Activated naive CD8-positive, alpha-beta T cell treated with anti-CD3 and anti-CD28 coated beads, Interleukin-2, amount 50 U/mL, for 16 hours (primary cell): ENCODE measurements around the gene PUS1.
A peak's percentile ranks its signal among the peaks of the same experiment; 100 is the strongest.
"Not testable (repeated sequence)": the region's sequence is repeated elsewhere in the genome, so short reads cannot be mapped to it uniquely, and the experiment has no call there.

Source experiments
- DNase-seq: peaks from one replicate; pipeline ENCODE4 v3.0.0-alpha.2; 2020; ENCODE audit warnings: low read depth, low spot score

PUS1 gene

DNA sequence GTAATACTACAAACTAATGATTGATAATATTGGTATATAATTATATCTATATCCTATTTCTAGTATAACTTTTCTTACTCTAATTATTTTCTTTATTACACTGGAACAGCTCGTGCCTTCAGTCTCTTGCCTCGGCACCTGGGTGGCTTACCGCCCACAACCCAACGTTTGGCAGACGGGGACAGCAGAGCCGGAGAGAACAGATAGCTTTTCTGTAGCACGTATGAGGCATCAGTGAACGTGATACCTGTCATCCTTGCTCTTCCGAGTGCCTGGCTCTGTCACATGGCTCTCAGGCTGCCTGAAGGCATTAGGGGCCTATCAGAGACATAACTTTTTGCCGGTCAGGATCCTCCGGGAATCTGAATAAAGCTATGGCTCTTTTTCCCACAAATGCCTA is 5.5 kb downstream of the PUS1 start:
- DNase-seq: no peak

DNA sequence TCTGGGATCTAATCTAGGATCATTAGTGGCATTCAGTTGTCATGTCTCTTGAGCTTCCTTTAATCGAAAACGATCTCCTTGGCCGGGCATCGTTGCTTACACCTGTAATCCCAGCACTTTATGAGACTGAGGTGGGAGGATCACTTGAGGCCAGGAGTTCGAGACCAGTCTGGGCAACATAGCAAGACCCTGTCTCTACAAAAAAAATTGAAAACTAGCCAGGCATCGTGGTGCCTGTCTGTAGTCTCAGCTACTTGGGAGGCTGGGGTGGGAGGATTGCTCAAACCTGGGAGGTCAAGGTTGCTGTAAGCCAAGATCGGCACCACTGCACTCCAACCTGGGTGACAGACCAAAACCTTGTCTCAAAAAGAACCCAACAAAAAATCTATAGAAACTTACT is 9.0 kb downstream of the PUS1 start:
- DNase-seq: no peak

DNA sequence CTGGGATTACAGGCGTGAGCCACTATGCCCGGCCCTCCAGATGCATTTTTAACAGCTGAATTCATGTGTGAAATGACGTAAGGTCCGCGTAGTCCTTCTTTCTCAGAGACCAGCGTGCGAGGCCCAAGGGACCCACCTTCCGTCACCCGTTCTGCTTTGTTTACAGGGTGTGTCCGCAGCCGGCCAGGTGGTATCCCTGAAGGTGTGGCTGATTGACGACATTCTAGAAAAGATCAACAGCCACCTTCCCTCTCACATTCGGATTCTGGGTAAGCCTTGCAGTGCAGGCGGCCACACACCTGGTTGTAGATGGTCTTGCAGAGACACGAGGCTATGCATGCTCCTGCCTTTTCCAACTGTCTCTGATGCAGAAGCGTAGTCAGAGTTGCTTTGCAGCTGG is 9.9 kb downstream of the PUS1 start:
- DNase-seq: no peak

DNA sequence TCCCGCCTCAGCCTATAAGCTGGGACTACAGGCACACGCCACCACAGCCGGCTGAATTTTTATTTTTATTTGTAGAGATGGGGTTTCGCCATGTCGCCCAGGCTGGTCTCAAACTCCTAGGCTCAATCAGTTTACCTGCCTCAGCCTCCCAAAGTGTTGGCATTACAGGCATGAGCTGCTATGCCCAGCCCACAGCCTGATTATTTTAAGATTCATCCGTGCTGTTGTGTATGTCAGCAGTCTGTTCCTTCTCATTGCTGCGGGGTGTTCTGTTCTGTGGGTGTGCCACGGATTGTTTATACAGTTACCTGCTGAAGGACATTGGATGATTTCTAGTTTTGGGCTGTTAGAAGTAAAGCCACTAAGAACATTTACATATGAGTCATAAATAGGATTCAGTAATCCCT is 11.1 kb downstream of the PUS1 start:
- DNase-seq: no peak

DNA sequence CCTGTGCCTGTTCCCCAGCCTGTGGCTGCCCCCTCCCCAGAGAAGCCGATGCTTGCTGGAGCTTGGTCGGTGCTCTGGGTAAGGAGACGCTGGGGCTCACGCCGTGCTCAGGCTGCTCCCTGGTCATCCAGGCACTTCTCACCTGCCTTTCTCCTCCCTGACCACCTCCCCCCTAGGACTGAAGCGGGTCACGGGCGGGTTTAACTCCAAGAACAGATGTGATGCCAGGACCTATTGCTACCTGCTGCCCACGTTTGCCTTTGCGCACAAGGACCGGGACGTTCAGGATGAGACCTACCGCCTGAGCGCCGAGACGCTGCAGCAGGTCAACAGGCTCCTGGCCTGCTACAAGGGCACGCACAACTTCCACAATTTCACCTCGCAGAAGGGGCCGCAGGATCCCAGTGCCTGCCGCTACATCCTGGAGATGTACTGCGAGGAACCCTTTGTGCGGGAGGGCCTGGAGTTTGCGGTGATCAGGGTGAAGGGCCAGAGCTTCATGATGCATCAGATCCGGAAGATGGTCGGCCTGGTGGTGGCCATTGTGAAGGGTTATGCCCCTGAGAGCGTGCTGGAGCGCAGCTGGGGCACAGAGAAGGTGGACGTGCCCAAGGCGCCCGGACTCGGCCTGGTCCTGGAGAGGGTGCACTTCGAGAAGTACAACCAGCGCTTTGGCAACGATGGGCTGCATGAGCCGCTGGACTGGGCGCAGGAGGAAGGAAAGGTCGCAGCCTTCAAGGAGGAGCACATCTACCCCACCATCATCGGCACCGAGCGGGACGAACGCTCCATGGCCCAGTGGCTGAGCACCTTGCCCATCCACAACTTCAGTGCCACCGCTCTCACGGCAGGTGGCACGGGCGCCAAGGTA is 12.3 kb downstream of the PUS1 start:
- no peak for DNase-seq

DNA sequence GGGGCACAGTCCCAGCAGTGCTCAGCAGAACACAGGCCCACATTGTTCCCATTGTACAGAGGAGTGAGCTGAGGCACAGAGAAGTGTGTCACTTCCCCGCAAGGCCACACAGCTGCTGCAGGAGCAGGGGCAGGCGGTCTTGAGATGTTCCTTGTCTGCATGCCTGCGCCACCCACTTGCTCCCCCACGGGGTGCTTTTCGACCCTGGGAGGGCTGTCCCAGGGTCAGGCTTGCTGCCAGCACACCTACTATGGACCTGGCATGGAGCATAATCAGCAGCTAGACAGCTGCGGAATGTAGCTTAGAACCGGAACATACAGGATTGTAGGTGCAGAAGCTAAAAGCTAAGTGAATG is 12.9 kb downstream of the PUS1 start:
- no peak for DNase-seq

DNA sequence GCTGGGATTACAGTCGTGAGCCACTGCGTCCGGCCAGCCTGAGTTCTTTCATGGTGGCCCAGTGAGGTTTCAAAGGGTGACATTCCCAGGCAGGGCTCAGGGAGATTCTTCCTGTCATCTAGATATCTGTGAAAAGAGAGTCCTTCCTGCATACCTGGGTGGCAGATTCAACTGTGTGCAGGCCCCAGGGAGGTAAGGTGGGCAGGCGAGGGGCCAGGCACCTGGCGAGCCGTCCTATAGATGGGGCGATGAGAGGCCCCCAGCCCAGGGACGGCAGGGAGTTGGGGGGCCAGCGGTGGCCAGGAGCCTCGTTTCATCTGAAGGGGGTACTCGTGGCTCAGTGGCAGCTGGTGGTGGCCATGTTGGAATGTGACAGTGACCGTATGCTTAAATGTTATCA is 13.6 kb downstream of the PUS1 start:
- DNase-seq: no peak

DNA sequence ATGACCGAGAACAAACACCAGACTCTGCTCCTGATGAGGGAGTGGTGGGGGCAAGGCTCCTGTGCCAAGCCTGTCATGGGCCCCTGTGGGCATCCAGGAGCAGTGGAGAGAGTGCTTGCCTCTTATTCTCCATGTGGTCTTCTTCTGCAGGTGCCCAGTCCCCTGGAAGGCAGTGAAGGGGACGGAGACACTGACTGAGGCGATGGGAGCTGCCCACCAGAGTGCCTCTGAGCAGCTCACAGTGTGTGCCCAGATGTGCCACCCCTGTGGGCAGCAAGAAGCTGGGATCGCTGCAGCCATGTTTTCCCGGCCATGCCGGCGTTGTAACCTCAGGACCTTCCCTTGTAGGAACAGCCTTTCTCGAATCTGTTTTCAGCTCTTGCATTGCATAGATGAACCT is 14.3 kb downstream of the PUS1 start:
- DNase-seq: no peak

DNA sequence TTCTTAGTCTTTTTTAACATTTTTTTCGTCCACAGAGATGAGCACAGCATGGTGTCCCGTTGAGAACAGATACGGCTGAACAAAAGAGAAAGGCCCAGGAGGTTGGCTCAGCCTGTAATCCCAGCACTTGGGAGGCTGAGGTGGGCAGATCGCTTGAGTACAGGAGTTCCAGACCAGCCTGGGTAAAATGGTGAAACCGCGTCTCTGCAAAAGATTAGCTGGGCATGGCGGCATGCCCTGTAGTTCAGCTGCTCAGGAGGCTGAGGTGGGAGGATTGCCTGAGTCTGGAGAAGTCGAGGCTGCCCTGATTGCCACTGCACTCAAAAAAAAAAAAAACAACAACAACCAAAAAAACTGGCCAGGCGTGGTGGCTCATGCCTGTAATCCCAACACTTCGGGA is 14.8 kb downstream of the PUS1 start:
- no peak for DNase-seq

DNA sequence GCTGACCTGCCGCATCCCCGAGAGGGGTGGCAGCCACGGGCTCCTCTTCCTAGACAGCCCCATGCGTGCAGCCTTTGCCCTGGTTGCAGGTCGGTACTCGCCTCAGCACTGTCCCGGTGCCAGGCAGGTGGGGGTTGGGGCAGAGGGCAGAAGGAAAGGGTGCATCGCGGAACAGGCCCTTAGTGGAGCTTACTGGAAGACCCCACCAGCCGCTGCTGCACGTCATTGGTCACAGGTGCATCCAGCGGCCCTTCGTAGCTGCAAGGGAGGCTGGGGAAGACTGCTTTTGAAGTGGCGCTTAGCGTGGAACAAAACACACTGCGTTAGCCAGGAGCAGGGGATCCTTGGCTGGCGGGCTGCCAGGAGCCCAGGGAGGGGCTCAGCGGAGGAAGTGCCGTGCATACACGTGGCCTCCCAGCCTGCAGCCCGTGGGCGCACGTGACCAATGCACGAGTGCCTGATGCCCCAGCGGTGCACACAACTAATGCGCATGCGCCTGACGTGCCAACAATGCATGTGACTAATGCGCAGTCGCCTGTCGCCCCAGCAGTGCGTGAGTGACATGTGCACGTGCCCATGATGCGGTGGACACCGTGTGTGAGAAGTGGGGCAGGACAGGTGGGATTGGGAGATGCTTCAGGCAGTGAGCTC is 15.7 kb downstream of the PUS1 start:
- no peak for DNase-seq

DNA sequence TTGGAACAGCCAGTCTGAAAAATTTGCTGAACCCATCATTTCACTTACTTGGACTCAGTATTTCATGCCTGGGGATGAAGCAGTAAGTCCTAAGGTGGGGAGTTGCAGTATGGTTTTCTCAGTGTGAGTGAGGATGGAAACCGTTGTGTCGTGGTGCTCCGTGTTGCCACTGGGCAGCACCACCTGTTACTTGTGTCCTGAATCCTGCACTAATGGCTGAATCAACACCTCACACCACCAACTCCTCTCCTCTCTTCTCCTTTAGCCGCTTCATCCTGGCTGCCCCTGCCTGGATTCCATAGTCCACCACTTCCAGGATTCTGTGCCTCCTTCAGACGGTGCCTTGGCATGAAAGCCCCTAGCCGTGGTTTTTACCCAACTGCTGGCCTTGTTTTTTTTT is 17.7 kb downstream of the PUS1 start:
- DNase-seq: no peak

DNA sequence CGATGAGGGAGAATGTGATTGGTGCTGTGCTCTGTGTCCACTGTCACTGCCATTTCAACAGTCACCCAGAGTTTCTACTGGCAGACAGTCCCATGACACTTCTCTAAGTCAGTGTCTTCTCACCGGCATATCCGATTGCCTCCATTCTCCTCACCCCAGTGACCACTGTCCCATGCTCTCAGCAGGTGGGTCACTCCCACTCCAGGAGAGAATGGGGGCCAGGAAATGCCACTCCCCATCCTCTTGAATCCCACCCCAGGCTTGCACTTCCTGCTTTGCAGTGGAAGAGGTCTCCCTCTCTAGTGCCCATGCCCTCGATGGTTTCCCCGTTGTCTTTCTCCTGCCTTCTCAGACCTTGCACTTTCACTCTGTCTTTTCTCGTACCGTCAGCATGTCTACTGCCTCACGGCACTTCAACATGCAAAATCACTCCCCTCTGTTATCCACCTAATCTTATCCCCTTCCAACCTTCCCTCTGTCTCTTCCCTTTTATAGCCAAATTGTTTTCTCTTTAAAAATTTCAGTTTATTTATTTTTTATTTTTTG is 18.5 kb downstream of the PUS1 start:
- no peak for DNase-seq

DNA sequence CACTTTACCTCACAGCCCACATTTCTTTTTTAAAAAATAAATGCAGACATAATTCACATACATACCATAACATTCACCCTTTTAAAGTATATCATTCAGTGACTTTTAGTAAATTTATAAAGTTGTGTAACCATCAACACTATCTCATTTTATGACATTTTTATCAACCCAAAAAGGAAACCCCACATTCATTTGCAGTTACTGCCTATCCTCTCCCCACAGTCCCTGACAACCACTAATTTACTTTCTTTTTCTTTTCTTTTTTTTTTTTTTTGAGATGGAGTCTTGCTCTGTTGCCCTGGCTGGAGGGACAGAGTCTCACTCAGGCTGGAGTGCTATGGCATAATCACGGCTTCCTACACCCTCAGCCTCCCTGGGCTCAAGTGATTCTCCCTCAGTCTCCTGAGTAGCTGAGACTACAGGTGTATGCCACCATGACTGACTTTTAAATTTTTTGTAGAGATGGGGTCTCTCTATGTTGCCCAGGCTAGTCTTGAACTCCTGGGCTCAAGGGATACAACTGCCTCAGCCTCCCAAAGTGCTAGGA is 19.2 kb downstream of the PUS1 start:
- no peak for DNase-seq

DNA sequence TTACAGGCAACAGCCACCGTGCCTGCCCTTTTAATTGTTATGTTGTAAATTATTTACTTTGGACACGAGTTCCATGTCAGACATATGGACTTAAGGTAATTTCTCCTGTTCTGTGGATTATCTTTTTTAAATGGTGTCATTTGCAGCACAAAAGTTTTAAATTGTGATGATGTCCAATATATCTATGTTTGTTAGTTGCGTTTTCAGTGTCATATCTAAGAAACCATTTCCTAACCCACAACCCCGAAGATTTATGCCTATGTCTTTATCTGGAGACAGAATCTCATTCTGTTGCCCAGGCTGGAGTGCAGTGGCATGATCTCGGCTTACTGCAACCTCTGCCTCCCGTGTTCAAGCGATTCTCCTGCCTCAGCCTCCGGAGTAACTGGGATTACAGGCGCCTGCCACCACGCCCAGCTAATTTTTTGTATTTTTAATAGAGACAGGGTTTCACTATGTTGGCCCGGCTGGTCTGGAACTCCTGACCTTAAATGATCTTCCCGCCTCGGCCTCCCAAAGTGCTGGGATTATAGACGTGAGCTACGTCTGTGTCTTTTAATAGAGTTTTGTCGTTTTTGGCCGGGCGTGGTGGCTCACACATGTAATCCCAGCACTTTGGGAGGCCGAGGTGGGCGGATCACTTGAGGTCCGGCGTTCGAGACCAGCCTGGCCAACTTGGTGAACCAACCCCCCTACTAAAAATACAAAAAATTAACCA is 19.8 kb downstream of the PUS1 start:
- not testable (repeated sequence) for DNase-seq

DNA sequence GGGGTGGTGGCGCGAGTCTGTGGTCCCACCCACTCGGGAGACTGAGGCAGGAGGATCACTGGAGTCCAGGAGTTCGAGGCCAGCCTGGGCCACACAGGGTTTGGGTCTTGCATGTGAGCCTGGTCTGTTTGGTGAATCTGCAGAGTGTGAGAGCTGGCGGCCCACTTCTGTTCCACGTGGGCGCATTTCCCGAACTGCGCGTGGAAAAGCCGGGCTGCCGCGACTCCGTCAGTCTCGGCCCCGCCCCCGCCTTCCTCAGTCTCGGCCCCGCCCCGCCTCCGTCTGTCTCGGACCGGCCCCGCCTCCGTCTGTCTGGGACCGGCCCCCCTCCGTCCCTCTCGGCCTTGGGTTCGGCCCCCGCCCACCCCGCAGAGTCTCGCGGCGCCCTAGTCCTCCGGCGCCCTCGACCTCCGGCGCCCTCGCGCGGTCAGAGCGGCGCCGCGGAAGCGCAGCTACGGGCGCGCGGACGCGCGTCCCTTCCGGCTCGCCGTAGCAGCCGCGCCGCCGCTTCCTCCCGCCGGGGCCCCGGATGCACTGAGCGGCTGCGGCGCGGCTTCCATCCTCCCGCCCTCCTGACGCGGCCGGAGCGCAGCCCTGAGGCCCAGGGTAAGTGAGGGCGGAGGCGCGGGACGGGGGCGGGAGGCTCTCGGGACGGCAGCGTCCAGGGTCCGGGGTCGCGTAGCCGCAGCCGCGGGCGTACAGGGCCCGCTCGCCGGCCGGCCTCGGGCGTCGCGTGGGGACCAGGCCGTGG is 20.5 kb downstream of the PUS1 start, which contains the start of gene EP400:
EP400 (plus strand) TSS at position 512 of the 751 bp plus-strand sequence. CDS start 10,678 bp downstream, outside the sequence.
- peak; percentile 88 for DNase-seq

DNA sequence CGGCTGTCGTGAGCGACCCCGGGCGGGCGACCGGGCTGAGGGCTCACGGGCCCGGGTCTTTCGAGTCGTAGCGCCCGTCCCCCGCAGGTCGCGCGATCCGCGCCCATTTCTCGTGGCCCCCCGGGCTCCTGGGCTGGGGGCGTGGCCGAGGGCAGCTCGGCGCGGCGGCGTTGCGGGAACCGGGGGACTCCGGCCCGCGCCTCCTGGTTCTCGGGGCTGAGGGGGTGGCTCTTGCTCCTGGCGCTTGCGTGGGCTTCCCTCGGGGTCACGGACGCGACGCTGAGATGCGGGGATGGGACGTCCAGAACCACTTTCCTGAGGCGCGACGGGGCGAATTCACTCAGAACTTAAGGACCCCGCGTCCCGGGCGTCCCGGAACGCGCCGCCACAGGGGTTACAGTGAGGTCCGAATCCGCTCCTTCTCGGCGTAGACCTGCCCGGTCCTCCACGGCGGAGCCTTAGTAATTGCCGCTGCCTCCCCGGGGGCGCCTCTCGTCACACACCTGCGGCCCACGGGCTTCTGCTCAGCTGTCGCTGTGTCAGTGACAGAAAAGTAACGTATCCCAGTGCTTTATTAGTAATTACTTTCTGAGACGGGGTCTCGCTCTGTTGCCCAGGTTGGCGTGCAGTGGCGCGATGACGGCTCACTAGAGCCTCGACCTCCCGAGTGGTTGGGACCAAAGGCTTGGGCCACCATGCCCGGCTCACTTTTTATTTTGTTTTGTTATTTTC is 21.3 kb downstream of the PUS1 start:
- no peak for DNase-seq

DNA sequence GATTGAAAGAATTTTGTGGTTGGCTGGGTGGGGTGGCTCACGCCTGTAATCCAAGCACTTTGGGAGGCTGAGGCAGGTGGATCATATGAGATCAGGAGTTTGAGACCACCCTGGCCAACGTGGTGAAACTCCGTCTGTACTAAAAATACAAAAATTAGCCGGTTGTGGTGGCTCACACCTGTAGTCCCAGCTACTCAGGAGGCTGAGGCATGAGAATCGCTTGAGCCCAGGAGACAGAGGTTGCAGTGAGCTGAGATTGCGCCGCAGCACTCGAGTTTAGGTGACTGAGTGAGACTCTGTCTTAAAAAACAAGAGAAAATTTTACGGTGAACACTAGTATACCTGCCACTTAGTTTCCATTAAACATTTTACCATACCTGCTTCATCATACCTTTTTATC is 24.7 kb downstream of the PUS1 start:
- DNase-seq: not testable (repeated sequence)

DNA sequence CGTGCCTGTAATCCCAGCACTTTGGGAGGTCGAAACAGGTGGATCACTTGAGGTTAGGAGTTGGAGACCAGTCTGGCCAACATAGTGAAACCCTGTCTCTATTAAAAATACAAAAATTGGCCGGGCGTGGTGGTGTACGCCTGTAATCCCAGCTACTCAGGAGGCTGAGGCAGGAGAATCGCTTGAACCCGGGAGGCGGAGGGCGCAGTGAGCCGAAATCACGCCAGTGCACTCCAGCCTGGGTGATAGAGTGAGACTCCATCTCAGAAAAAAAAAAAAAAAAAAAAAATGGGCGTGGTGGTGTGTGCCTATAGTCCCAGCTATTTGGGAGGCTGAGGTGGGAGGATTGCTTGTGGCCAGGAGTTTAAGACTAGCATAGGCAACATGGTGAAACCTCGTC is 25.4 kb downstream of the PUS1 start:
- DNase-seq: not testable (repeated sequence)

DNA sequence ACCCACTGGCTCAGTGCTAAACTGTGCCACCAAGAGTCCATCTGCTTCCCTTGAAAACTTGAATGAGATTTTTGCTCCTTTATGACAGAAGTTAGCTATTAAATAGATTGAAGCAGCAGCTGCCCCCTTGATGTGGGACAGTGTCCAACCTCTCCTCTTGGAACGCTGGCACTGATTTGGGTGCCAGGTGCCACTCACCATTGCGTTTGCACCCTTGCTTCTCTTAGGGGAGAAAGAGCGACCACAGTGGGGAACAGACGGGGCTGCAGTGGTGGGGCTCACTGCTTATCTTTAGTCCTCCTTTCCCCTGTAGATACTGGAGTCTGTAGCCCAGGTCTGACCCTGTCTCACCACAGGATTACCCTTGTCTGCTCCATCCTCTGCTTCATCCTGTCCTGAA is 30.0 kb downstream of the PUS1 start:
- no peak for DNase-seq
